ENCODE data around the gene PCNA.

The PCNA gene

GRCh38 chr20:5119435-5120184, at the start of gene PCNA:
Gene PCNA, minus strand, starts transcription at chr20:5119958. Its CDS starts 160 bp downstream, at chr20:5119798.
- peak; percentile 93 for DNase-seq

- no peak for DNase-seq
Measured at GRCh38 chr20:5168651-5169396, 49.1 kb upstream of the PCNA start.

DNA sequence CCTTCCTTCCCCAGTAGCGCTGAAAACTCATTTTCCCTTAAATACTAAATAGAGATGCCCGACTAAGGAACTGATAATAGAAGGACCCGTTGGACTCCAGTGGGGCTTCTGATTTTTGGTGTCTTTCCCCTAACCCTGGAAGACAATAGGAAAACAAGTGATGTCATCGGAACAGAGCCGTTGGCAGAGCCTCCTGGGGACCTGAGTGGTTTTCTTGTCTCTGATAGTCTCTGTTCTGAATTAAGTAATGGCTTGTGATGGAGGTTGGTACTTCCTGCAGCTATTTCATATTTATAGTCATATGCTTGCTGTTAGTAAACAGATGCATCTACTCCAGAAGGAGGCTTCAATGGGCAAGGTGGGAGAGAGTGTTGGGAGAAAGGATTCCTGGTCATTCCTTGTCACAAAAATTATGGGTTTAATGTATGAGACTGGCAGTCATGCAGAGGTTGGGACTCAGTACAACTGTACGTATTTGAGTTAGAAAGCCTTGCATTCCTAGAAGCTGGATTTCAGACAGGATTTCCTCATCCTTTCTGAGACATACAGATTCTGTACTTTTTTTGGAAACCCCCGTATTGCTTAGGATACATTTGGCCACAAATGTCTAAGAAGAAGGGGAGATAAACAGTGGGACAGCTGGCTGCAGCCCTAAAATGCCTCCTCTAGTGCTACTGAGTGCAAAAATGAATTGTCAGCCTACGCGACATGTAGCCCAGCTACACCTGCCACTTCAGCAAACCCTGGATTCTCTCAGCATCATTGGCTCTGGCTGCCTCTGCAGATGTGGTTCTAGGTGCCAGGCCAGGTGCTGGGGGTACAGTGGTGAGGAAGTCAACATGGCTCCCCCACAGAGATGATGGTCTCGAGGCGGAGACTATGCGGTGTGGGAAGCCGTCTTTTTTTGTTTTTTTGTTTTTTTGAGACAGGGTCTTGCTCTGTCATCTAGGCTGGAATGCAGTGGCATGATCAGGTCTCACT, 45.2 kb upstream of the PCNA start:
- no peak for DNase-seq

DNA sequence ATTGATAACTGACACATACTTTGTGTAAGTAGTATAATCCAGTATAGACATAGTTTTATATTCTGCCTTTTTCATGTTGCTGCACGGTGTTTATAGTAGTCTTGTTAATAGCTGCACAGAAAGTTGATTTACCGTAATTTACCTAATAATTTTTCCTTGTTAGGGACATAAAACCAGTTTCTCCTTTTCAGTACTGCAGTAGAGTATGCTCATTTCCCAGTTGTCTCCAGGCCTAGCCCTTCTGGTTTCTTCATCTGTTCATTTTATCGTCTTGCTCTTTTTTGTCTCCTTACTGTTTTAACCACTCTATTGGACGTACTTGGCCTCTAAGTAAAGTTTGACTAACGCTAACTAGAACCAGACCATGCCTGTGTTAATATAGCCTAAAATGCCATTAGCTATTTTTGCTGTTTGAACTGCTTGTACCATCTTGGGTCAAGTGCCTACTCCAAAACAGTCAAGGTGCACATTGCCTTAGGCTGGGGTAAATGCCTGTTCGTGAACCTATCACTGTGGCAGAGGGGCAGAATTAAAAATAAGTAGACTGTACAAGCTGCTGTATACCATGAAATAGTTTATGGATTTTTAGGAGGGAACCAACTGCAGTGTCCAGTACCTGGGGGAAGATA, 41.9 kb upstream of the PCNA start:
- DNase-seq: no peak

GRCh38 chr20:5160882-5161281, 41.1 kb upstream of the PCNA start:
- peak; percentile 25 for DNase-seq

GRCh38 chr20:5159928-5160327, 40.2 kb upstream of the PCNA start:
- DNase-seq: no peak

DNA sequence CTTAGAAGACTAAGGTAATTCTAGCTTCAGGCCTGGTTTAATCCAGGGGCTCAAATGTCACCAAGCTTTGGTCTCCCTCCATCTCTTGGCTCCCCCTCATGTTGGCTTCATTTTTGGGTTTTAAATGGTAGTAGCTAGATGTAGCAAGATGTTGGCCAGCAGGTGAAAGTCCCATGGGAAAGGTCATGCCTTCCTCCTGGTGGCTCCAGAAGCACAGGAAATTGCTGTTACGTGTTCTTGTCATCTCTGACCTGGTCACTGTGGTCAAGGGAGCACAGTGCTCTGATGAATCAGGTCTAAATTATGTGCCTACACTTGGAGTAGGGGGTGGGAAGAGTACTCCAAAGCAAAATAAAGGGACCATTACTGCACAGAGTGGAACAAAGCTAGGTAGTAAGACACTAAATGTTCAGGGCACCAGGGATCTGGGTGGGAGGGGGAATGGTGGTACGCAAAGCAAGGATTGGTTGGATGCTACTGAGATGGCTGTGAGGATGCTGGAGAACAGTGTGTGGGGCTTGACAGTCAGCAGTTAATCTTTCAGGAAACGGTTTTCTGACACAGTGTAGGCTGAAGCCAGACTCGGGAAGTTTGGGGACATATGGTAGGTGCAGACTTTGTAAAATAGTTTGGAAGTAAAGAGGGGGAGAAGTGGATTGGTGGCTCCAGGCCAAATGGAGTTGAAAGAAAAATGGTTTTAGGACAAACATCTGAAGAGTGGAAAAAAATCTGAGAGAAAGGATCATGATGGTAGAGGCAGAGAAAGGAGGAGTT, 37.1 kb upstream of the PCNA start:
- DNase-seq: no peak

DNA sequence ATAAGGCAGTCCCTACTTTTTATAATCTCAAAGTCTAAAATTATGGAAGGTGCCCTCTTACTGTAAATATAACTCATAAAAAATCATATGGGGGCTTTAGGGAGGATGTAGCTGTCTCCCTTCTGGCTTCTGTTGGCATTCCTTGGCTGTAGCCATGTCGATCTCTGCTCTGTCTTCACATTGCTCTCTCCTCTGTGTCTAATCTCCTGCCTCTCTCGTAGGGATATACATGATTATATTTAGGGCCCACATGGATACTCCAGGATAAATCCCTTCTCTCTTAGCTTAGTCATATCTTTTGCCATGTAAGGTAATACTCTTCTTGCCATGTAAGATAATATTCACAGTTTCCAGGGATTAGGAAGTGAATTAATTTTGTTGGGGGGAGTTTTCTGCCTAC, 35.6 kb upstream of the PCNA start:
- no peak for DNase-seq

DNA sequence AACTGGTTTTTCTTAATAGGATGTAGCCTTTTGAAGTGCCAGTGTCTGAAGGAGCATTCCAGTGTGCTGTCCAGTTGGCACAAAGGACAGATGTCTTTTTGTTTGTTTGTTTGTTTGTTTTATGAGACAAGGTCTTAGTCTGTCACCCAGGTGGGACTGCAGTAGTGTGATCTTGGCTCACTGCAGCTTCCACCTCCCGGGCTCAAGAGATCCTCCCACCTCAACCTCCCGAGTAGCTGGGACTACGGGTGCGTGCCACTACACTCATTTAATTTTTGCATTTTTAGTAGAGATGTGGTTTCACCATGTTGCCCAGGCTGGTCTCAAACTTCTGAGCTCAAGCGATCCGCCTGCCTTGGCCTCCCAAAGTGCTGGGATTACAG, 34.8 kb upstream of the PCNA start:
- no peak for DNase-seq

DNA sequence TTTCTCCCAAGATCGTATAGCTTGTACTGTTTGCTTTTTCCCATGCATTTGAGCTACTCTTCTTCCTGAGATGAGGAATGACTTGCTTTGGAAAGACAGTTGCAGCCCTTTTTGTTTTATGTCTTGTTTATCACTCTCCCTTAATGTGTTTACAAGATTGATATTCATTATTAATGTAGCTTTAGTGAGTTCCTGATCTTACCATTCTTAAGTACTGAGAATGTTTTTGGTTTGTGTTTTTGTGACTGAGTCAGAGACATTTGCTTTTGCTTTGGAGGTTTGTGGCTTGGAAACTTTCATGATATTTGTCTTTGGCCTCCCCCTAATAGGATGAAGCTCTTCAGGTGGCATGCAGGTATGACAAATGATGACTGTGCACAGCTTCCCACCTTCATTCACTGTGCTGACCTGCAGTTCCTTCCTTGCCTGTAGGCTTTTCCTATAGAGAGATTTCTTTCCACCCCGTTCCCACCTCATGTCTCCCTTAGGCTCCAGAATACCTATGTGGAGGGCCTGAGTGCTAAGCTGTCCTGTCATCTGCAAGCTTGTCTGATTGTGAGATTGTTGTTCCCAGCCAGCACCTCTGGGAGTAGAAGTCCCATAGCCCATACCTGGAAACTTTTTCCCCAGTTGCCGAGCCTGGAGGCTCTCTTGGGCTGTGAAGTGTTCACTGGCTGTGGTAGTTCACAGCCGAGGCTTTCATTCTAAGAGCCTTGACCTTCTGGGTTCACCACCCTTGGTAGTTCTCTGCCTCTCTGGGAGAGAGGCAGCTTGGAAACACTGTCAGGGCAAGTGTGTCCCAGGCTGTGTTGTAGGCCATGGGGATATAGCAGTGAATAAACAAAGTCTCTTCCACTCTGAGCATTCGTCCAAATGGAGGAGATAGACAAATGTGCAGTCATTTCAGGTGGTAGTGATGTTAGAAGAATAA, 34.1 kb upstream of the PCNA start:
- DNase-seq: no peak

DNA sequence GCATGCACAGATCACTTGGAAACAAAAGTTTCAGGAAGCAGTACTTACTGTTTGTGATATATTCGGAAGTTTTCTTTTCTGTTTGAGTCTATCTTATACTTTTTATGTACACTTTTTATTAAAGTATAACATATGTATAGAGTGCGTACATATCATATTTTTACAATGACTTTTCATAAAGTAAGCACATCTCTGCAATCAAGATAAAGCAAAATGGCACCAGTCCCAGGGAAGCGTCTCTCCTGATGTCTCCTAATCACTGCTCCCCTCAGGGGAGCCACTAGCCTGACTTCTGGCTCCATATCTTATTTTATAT, 33.4 kb upstream of the PCNA start:
- no peak for DNase-seq

GRCh38 chr20:5150226-5151076, 30.7 kb upstream of the PCNA start:
- DNase-seq: no peak

DNA sequence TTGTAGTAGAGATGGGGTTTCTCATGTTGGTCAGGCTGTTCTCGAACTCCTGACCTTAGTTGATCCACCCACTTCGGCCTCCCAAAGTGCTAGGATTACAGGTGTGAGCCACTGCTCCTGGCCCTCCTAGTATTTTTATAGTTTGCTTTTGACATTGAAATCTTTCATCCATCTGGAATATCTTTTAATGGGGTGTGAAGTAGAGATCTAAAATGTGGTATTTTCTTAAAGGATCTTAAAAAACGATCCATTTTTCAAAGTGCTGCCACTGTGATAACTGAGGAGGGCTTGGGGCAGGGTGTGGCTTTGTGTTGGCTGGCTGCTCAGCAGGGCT, 30.1 kb upstream of the PCNA start:
- DNase-seq: no peak

DNA sequence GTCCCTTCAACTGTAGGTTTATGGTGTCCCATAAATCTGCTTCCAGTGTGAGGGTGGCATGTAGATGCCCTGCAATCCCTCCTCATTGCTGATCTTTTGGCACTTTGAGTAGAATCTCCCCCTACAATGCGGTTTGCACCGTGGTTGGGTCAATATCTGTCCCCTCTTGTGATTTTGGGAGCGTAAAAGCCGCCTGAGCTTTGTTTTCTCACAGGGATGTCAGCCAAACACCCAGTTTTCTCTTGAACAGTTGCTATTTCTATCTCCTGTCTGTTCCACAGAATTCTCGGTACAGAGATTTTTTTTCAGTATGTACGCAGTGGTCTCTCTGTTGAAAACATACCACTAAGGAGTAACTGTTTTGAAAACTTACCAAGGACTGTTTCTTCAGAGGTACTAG, 28.8 kb upstream of the PCNA start:
- DNase-seq: no peak

GRCh38 chr20:5146871-5147592, 27.3 kb upstream of the PCNA start:
- peak in 1 of 2 experiments; percentile 11 for DNase-seq

GRCh38 chr20:5146099-5146668, 26.4 kb upstream of the PCNA start:
- no peak for DNase-seq

DNA sequence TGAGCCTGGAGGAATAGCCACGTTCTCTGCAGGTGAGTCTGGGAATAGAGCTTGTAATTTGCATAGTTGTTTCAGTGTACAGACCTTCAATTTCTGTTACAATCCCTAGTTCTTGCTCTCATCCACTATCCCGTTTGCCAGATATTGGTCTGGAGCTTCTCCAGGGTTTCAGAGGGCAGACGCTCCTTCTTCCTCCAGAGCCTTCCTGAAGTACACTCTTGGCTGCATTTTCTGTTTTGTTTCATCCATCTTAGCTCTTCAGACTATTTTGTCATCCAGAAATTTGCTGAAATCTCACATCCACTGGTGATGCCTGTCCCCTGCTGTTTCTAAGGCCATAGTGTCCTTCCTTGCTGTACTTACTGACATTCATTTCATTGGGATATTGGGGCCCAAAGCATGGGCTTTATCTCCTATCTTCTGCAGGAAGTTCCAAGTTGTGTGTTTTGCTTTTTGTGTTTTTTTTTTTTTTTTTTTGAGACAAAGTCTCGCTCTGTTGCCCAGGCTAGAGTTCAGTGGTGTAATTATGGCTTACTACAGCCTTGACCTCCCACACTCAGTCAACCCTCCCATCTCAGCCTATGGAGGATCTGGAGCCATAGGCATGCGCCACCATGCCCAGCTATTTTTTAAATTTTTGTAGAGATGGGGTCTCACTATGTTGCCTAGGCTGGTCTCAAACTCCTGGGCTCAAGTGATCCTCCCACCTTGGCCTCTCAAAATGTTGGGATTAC, 25.8 kb upstream of the PCNA start:
- no peak for DNase-seq

DNA sequence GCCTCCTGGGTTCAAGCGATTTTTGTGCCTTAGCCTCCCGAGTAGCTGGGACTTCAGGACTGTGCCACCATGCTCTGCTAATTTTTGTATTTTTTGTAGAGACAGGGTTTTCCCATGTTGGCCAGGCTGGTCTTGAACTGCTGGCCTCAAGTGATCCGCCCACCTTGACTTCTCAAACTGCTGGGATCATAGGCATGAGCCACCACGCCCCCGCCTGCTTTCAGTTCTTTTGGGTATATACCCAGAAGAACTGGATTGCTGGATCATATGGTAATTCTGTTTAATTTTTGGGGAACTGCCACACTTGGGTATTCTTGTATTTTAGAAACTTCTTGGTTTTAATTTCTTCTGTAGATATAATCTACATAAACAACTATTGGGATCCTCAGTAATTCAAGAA, 24.1 kb upstream of the PCNA start:
- no peak for DNase-seq
